Calu3 (cell line): Measurements from ENCODE around the gene PIPOX. TPM values are rescaled to one million over a fixed set of nuclear protein-coding genes. Genes with fewer than 3 reads are reported as not detected.

Experiments
- BruUV-seq: library from RNA; stranded (reverse); fragments of 400-500 nt; replicated peaks from 2 replicates; lab custom pipeline; 2021; lab: Mats Ljungman, UMichigan
- CTCF ChIA-PET: fragments of 300-600 bp; sonication (Branson Sonifier 250); formaldehyde crosslinking; loops from one replicate; lab custom pipeline; 2022; ENCODE audit warnings: antibody characterized with exemption; lab: Charles Lee
- DNase-seq: peaks from one replicate; pipeline ENCODE4 v3.0.0; 2022
- H3K27ac Mint-ChIP-seq: one replicate; pipeline ENCODE4 v1.8.0; 2022; ENCODE audit warnings: mixed read lengths; ENCODE audit not compliant: unreplicated experiment
- H3K27me3 Mint-ChIP-seq: one replicate; pipeline ENCODE4 v1.8.0; 2022; ENCODE audit warnings: mixed read lengths; ENCODE audit not compliant: unreplicated experiment
- H3K36me3 Mint-ChIP-seq: one replicate; pipeline ENCODE4 v1.8.0; 2022; ENCODE audit warnings: mild to moderate bottlenecking, moderate library complexity, mixed read lengths; ENCODE audit not compliant: insufficient read depth, unreplicated experiment
- H3K4me1 Mint-ChIP-seq: one replicate; pipeline ENCODE4 v1.8.0; 2022; ENCODE audit warnings: mild to moderate bottlenecking, low read depth, mixed read lengths; ENCODE audit not compliant: unreplicated experiment
- H3K4me3 Mint-ChIP-seq: one replicate; pipeline ENCODE4 v1.8.0; 2022; ENCODE audit warnings: mild to moderate bottlenecking, low read depth, moderate library complexity, mixed read lengths; ENCODE audit not compliant: unreplicated experiment
- H3K9me3 Mint-ChIP-seq: one replicate; pipeline ENCODE4 v1.8.0; 2022; ENCODE audit warnings: low read depth, mixed read lengths; ENCODE audit not compliant: unreplicated experiment
- intact Hi-C: fragments of 100-400 bp; cut with micrococcal nuclease; formaldehyde crosslinking; loops from one replicate; pipeline ENCODE4 v1.10.0; 2022; ENCODE audit not compliant: unreplicated experiment
- total RNA-seq: library from RNA; stranded (reverse); gene quantifications from 2 replicates; pipeline ENCODE4 v1.2.3, GENCODE V29; 2022
- TF ChIP-seq, protein P1 (sequence below): fragments of 200-600 bp; IDR thresholded peaks from one replicate; pipeline ENCODE4 v1.8.0; 2022; ENCODE audit warnings: antibody characterized with exemption; ENCODE audit not compliant: unreplicated experiment

The PIPOX gene
- total RNA-seq, 1 experiment from 2014 or later = 3.7 TPM

DNA sequence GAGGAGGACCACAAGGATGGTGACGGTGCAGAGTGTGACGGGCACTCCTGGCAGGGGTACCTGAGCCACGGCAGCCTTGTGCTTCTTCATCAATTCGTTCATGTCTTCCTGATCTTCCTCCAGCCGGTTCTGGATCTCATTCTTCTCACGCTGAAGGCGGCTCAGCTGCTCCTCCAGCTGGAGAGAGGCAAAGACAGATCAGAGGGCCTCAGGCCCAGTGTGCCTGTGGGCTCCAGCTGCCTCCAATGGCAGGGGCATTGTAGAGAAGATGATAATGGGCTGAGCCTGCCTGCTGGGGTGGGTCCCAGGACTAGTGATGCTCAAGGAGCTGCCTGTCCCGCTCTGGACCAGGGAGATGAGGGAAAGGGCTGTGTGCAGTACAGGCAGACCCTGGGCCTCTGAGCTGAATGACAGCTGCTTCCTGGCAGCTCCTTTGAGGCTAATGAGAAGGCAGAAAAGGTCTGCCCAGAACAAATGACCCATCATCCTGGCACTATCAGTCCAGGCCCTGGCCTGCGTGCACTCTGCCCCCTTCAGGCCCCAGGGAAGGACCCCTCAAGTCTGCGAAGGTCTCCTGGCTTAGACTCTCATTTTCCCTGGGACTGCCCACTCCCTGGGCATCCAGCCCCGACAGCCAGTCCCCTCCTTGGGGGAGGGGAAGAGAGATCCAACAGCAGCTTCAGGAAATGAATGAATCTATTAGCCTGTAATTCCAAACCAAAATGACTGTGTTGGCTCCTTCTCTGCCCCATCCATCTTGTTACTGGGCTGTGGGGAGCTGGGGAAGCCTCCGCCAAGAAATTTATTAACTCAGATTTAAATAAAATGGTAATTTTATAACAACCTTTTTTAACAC lies 48.0 kb downstream of the PIPOX start:
- CTCF ChIA-PET = no interaction called here
- no TSS peak for BruUV-seq
- no peak overlapping the region for H3K27ac Mint-ChIP-seq
- H3K4me1 Mint-ChIP-seq = no peaks in the 10 kb centered on the region
- no peaks in the 10 kb centered on the region for H3K27me3 Mint-ChIP-seq
- intact Hi-C loops = no loop called here
- H3K9me3 Mint-ChIP-seq = no peaks in the 10 kb centered on the region
- no peak for DNase-seq
- H3K36me3 Mint-ChIP-seq = peaks cover 52% of the 10 kb centered on the region
- H3K4me3 Mint-ChIP-seq = no peak overlapping the region
- TF ChIP-seq, protein P1, sequence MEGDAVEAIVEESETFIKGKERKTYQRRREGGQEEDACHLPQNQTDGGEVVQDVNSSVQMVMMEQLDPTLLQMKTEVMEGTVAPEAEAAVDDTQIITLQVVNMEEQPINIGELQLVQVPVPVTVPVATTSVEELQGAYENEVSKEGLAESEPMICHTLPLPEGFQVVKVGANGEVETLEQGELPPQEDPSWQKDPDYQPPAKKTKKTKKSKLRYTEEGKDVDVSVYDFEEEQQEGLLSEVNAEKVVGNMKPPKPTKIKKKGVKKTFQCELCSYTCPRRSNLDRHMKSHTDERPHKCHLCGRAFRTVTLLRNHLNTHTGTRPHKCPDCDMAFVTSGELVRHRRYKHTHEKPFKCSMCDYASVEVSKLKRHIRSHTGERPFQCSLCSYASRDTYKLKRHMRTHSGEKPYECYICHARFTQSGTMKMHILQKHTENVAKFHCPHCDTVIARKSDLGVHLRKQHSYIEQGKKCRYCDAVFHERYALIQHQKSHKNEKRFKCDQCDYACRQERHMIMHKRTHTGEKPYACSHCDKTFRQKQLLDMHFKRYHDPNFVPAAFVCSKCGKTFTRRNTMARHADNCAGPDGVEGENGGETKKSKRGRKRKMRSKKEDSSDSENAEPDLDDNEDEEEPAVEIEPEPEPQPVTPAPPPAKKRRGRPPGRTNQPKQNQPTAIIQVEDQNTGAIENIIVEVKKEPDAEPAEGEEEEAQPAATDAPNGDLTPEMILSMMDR = no peak

DNA sequence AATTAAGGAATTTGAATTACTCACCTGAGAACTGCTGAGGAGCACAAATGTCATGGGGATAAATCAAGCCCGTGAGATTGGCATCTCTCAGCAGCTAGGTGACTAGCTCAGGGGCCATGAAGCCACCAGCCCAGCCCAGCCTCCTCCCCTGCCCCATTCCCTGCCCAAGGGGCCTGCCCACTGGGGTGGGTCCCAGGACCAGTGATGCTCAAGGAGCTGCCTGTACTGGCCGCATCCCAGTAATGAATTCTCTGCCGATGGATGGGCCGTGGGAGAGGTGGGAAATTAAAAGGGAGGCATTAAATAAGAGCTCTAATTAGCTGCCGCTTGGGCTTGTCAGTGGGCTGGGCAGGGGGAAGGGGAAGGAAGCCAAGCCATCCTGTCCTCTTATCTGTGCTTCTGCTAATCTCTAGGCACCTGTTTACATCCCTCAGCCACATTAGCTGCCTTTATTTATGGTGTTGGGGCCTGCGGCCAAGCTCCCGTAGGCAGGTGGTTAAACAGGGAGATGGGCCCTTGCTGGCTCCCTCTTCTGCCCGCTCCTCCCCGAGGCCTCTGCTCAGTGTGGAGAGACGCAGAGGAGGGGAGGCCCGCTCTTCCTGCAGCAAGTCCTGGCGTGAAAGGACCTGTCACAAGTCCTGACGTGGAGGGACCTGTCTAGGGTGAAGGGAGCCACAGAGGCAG lies 48.8 kb downstream of the PIPOX start:
- BruUV-seq = no TSS peak
- DNase-seq = no peak
- CTCF ChIA-PET = no interaction called here
- no peaks in the 10 kb centered on the region for H3K27me3 Mint-ChIP-seq
- intact Hi-C loops = no loop called here
- peaks cover 51% of the 10 kb centered on the region for H3K36me3 Mint-ChIP-seq
- H3K4me1 Mint-ChIP-seq = no peaks in the 10 kb centered on the region
- H3K9me3 Mint-ChIP-seq = no peaks in the 10 kb centered on the region
- no peak overlapping the region for H3K27ac Mint-ChIP-seq
- H3K4me3 Mint-ChIP-seq = no peak overlapping the region
- TF ChIP-seq, protein P1 = no peak

DNA sequence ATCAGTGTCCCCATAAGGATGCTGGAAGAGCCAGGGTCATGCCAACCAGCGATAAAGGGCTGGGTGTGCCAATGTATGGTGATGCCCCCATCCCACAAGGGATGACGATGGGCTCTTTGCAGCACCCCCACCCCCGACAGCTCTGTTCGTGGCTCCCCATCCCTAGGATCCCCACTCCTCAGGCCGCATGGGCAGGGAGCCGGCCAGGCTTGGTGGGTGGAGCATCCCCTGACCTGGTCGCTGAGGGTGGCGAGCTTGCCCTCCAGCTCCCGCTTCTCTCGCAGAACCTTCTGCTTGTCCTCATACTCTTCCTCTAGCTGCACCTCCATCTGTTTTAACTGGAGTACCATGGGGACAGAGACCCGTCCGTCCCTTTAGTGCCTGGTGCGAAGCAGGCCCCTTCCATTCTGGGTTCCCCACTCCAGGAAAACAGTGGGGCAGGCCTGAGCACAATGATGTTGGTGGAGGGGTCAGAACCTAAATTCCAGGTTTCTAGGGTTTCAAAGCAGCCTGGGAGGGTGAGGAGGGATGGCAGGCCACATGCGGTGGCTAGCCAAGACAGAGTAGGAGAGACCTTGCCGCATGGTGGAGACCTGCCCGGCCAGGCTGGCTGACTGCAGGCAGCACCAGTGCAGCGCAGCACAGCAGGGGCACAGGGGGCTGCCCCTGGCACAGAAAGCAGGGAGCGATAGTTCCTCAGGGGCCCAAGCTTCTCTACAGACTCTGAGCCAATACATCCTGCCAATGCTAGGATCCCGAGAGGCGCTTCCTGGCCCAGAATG lies 50.3 kb downstream of the PIPOX start:
- intact Hi-C loops = no loop called here
- no peaks in the 10 kb centered on the region for H3K4me1 Mint-ChIP-seq
- CTCF ChIA-PET = interaction anchor here (0.5 to 2.0 kb wide), 2 partner anchors 15 to 23 kb away, joined by 3 to 4 read pairs; no protein-coding TSS in a partner anchor
- H3K27ac Mint-ChIP-seq = no peak overlapping the region
- no peak overlapping the region for H3K4me3 Mint-ChIP-seq
- no peaks in the 10 kb centered on the region for H3K9me3 Mint-ChIP-seq
- TF ChIP-seq, protein P1 = no peak
- no peaks in the 10 kb centered on the region for H3K27me3 Mint-ChIP-seq
- peaks cover 52% of the 10 kb centered on the region for H3K36me3 Mint-ChIP-seq
- BruUV-seq = no TSS peak
- no peak for DNase-seq

DNA sequence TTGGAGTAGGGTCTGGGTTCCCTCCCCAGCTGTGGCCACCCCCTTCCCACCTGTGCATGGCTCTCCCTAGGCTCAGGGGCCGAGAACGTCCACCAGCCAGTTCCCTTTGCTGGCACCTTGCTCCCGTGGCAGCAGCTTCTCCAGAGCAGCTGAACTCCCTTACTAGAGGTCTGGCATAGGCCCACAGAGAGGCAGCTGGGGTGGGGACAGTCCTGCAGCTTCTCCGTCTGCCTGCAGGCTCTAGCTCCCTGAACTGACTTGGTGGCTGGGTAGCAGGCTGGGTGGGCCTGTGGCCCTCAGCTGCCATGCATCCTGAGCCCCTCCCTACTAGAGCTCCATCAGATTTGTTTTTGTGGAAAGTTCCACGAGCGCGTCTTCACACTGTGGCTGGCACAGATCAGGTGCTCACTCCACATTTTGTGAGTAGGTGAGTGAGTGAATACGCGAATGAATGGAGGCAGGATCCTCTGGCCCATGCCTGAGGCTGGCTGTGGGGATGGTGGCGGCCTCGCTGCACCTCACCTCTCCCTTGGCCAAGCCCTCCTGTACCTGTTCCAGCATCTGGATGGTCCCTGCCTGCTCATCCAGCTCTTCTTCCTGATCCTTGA lies 51.3 kb downstream of the PIPOX start:
- CTCF ChIA-PET = interaction anchor here (0.5 to 2.0 kb wide), 3 partner anchors 16 to 129 kb away, joined by 3 to 4 read pairs (median 3); no protein-coding TSS in a partner anchor
- Mint-ChIP-seq H3K27ac (no peak overlapping the region), H3K36me3 (peaks cover 43% of the 10 kb centered on the region), H3K9me3 (no peaks in the 10 kb centered on the region), H3K27me3 (no peaks in the 10 kb centered on the region), H3K4me1 (no peaks in the 10 kb centered on the region), H3K4me3 (no peak overlapping the region)
- no peak for DNase-seq
- TF ChIP-seq, protein P1 = no peak
- BruUV-seq = no TSS peak
- intact Hi-C loops = no loop called here
